ENCODE data around the gene ABCF1. TPM values are rescaled to one million over a fixed set of nuclear protein-coding genes. Genes with fewer than 3 reads are reported as not detected.

The ABCF1 gene
- total and polyA plus RNA-seq, 7 donors = 53.8 to 119 (median 97.9) TPM

GRCh38 chr6:30562470-30563425 is 8.5 kb upstream of the ABCF1 start:
- no peak for TF ChIP-seq CTCF (IDR thresholded peaks at IDR 0.05)
- WGBS, 3 donors = 84 to 94% (median 88%) methylated on average over 14 of the region's 14 CpGs
- intact Hi-C loops (cut with DNase I) = no loop called here
- H3K4me1 ChIP-seq = peaks cover 5% of the 10 kb centered on the region
- H3K9me3 ChIP-seq = no peaks in the 10 kb centered on the region
- no peak for DNase-seq
- no peak overlapping the region for H3K27ac ChIP-seq
- H3K36me3 ChIP-seq (ENCODE audit: insufficient read depth in 1 of 2, low read depth in 1 of 2) = peaks cover 10 to 30% of the 10 kb centered on the region in 2 donors
- ATAC-seq = no peak
- no peaks in the 10 kb centered on the region for H3K27me3 ChIP-seq (ENCODE audit: insufficient read depth in 3 of 3, low read length in 2 of 3)
- no peak overlapping the region for H3K4me3 ChIP-seq

- 98 to 100% (median 100%) methylated on average over 1 of the region's 1 CpG for WGBS, 3 donors
- no peak overlapping the region for H3K27ac ChIP-seq
- no peak for DNase-seq
- intact Hi-C loops (cut with DNase I) = no loop called here
- H3K27me3 ChIP-seq (ENCODE audit: insufficient read depth in 3 of 3, low read length in 2 of 3) = no peaks in the 10 kb centered on the region
- no peaks in the 10 kb centered on the region for H3K9me3 ChIP-seq
- peaks cover under 1% of the 10 kb centered on the region for H3K4me1 ChIP-seq
- TF ChIP-seq CTCF (IDR thresholded peaks at IDR 0.05) = no peak
- H3K36me3 ChIP-seq (ENCODE audit: insufficient read depth in 1 of 2, low read depth in 1 of 2) = peaks cover 10 to 30% of the 10 kb centered on the region in 2 donors
- no peak for ATAC-seq
- no peak overlapping the region for H3K4me3 ChIP-seq
These were observed 7.1 kb upstream of the ABCF1 start for GRCh38 chr6:30564114-30564513.

- Histone ChIP-seq H3K36me3 (ENCODE audit: insufficient read depth in 1 of 2, low read depth in 1 of 2) (peaks cover 10 to 30% of the 10 kb centered on the region in 2 donors), H3K27me3 (ENCODE audit: insufficient read depth in 3 of 3, low read length in 2 of 3) (no peaks in the 10 kb centered on the region), H3K27ac (no peak overlapping the region), H3K9me3 (no peaks in the 10 kb centered on the region), H3K4me1 (peaks cover 12% of the 10 kb centered on the region), H3K4me3 (no peak overlapping the region)
- intact Hi-C loops (cut with DNase I) = no loop called here
- no peak for ATAC-seq
- no peak for DNase-seq
- no peak for TF ChIP-seq CTCF (IDR thresholded peaks at IDR 0.05)
These were observed 5.5 kb upstream of the ABCF1 start for GRCh38 chr6:30565772-30566171.

GRCh38 chr6:30568245-30568644 is 3.0 kb upstream of the ABCF1 start:
- no peak overlapping the region for H3K27ac ChIP-seq
- H3K4me3 ChIP-seq = no peak overlapping the region
- DNase-seq = no peak
- no peak for ATAC-seq
- H3K36me3 ChIP-seq (ENCODE audit: insufficient read depth in 1 of 2, low read depth in 1 of 2) = peaks cover under 1 to 8% of the 10 kb centered on the region in 2 donors
- intact Hi-C loops (cut with DNase I) = no loop called here
- WGBS, 3 donors = 64 to 88% (median 76%) methylated on average over 3 of the region's 3 CpGs
- H3K9me3 ChIP-seq = no peaks in the 10 kb centered on the region
- TF ChIP-seq CTCF (IDR thresholded peaks at IDR 0.05) = no peak
- H3K4me1 ChIP-seq = peaks cover 25% of the 10 kb centered on the region
- H3K27me3 ChIP-seq (ENCODE audit: insufficient read depth in 3 of 3, low read length in 2 of 3) = no peaks in the 10 kb centered on the region

Data from psoas muscle (tissue), 8 donors.